Keratinocyte (primary cell): Measurements from ENCODE around the gene RPUSD3. TPM values are rescaled to one million over a fixed set of nuclear protein-coding genes. Genes with fewer than 3 reads are reported as not detected.

Experiments used
- DNase-seq: peaks from one replicate; pipeline ENCODE4 v3.0.0-alpha.2; 2011; ENCODE audit warnings: low read depth, missing footprints, low spot score
- FAIRE-seq: peaks from 2 replicates; lab custom pipeline; 2011; peaks lifted over from hg19 to GRCh38; lab: Jason Lieb, UNC
- H2AFZ ChIP-seq: 2 replicates; pipeline ENCODE4 v1.6.0; 2012; ENCODE audit warnings: low read length, control low read depth, inconsistent platforms; ENCODE audit not compliant: control insufficient read depth
- H3K27ac ChIP-seq: 2 replicates; pipeline ENCODE4 v1.5.1; 2011; ENCODE audit warnings: low read length; ENCODE audit not compliant: control insufficient read depth, insufficient read depth
- H3K27me3 ChIP-seq: 3 replicates; pipeline ENCODE4 v1.6.0; 2011; ENCODE audit warnings: low read length; ENCODE audit not compliant: control insufficient read depth, insufficient read depth; ENCODE audit errors: extremely low read depth
- H3K36me3 ChIP-seq, 2 experiments: 2 replicates in 1 of 2; 3 replicates in 1 of 2; pipeline ENCODE4 v1.5.1; 2011; ENCODE audit warnings: low read length in 2 of 2, mild to moderate bottlenecking in 1 of 2; ENCODE audit not compliant: control insufficient read depth in 2 of 2, insufficient read depth in 2 of 2; ENCODE audit errors: extremely low read depth in 1 of 2
- H3K4me1 ChIP-seq: 3 replicates; pipeline ENCODE4 v1.5.1; 2011; ENCODE audit warnings: low read length; ENCODE audit not compliant: control insufficient read depth, insufficient read depth; ENCODE audit errors: extremely low read depth
- H3K4me2 ChIP-seq: 3 replicates; pipeline ENCODE4 v1.6.0; 2011; ENCODE audit warnings: low read depth, low read length; ENCODE audit not compliant: control insufficient read depth, insufficient read depth; ENCODE audit errors: extremely low read depth
- H3K4me3 ChIP-seq, 3 experiments: fragments of 200-600 bp in 1 of 3; sonication (generic) in 1 of 3; 2 replicates in 2 of 3; 3 replicates in 1 of 3; pipeline ENCODE4 v1.5.1; 2011 to 2016; ENCODE audit warnings: low read length in 3 of 3, mild to moderate bottlenecking in 3 of 3, control low read depth in 2 of 3, inconsistent platforms in 1 of 3, low read depth in 1 of 3, mixed read lengths in 1 of 3, mixed run types in 1 of 3, moderate library complexity in 1 of 3; ENCODE audit not compliant: control insufficient read depth in 2 of 3, insufficient read depth in 2 of 3; ENCODE audit errors: extremely low read depth in 1 of 3
- H3K79me2 ChIP-seq: 2 replicates; pipeline ENCODE4 v1.6.0; 2012; ENCODE audit warnings: low read length; ENCODE audit not compliant: control insufficient read depth, insufficient read depth
- H3K9ac ChIP-seq: 3 replicates; pipeline ENCODE4 v1.6.0; 2011; ENCODE audit warnings: low read length; ENCODE audit not compliant: control insufficient read depth, insufficient read depth; ENCODE audit errors: extremely low read depth
- H3K9me1 ChIP-seq: 3 replicates; pipeline ENCODE4 v1.6.0; 2011; ENCODE audit warnings: low read length; ENCODE audit not compliant: control insufficient read depth, insufficient read depth; ENCODE audit errors: extremely low read depth
- H3K9me3 ChIP-seq: 2 replicates; pipeline ENCODE4 v1.5.1; 2012; ENCODE audit warnings: low read depth, low read length; ENCODE audit not compliant: control insufficient read depth
- H4K20me1 ChIP-seq: 3 replicates; pipeline ENCODE4 v1.6.0; 2011; ENCODE audit warnings: low read length; ENCODE audit not compliant: control insufficient read depth, insufficient read depth; ENCODE audit errors: extremely low read depth
- CTCF ChIP-seq, 3 experiments: IDR thresholded peaks in 1 of 3; conservative IDR thresholded peaks in 1 of 3; optimal IDR thresholded peaks in 1 of 3; 2 replicates in 2 of 3; 3 replicates in 1 of 3; pipeline versions ENCODE3 to v1.5.1; 2011; ENCODE audit warnings: low read length in 3 of 3, mild to moderate bottlenecking in 3 of 3, moderate library complexity in 2 of 3, control low read depth in 1 of 3, inconsistent platforms in 1 of 3; ENCODE audit not compliant: insufficient read depth in 2 of 3; ENCODE audit errors: extremely low read depth in 1 of 3
- EZH2 ChIP-seq: IDR thresholded peaks from one replicate; pipeline ENCODE4 v1.6.1; 2012; ENCODE audit warnings: inconsistent platforms, mild to moderate bottlenecking, low read length, moderate library complexity
- dilution Hi-C: fragments of 300-500 bp; cut with MboI; formaldehyde crosslinking; loops from one replicate; pipeline ENCODE4 v1.7.0; 2020; ENCODE audit warnings: low sequenced_read_pairs; ENCODE audit not compliant: extremely low pct_ligation_motif_present
- polyA plus RNA-seq, 5 experiments: library from polyadenylated mRNA; depleted of rRNA in 3 of 5; stranded (reverse) in 3 of 5; stranded (forward) in 1 of 5; unstranded in 1 of 5; fragments of >200 nt; gene quantifications; 1 replicate in 1 of 5; 2 replicates in 3 of 5; 3 replicates in 1 of 5; pipeline versions ENCODE4 v1.2.1 to v1.2.3, GENCODE V29; 2011 to 2012; ENCODE audit warnings: missing spikeins in 2 of 5, low read depth in 1 of 5, low replicate concordance in 1 of 5

Gene RPUSD3
- polyA plus RNA-seq, 1 donor (not counting 4 experiments of a cell fraction or from before 2014, with no cell fraction given): 31.5 TPM

GRCh38 chr3:9803494-9803893 lies 40.3 kb downstream of the RPUSD3 start:
- DNase-seq (no peak), FAIRE-seq (no peak)
- H3K36me3 ChIP-seq: peaks cover 48 to 54% of the 10 kb centered on the region in 2 experiments
- H3K79me2 ChIP-seq: no peaks in the 10 kb centered on the region
- H2AFZ ChIP-seq: no peak overlapping the region
- no peak overlapping the region for H3K4me2 ChIP-seq
- no peaks in the 10 kb centered on the region for H3K4me1 ChIP-seq
- no peaks in the 10 kb centered on the region for H3K27me3 ChIP-seq
- H3K9ac ChIP-seq: no peak overlapping the region
- H4K20me1 ChIP-seq: no peaks in the 10 kb centered on the region
- dilution Hi-C loops: no loop called here
- H3K9me1 ChIP-seq: no peaks in the 10 kb centered on the region
- H3K4me3 ChIP-seq: no peak overlapping the region
- no peaks in the 10 kb centered on the region for H3K9me3 ChIP-seq
- no peak for TF ChIP-seq EZH2
- no peak for TF ChIP-seq CTCF (optimal IDR thresholded peaks at IDR 0.05 in 1 of 3, IDR thresholded peaks at IDR 0.05 in 1 of 3, conservative IDR thresholded peaks at IDR 0.05 in 1 of 3; ENCODE audit: extremely low read depth in 1 of 3, insufficient read depth in 2 of 3, low read length in 3 of 3)
- no peak overlapping the region for H3K27ac ChIP-seq

GRCh38 chr3:9800529-9800928 lies 43.3 kb downstream of the RPUSD3 start:
- peaks cover 49 to 53% of the 10 kb centered on the region in 2 experiments for H3K36me3 ChIP-seq
- no peak overlapping the region for H3K4me2 ChIP-seq
- peaks cover 24% of the 10 kb centered on the region for H3K79me2 ChIP-seq
- no peaks in the 10 kb centered on the region for H3K9me1 ChIP-seq
- no peak overlapping the region for H3K4me3 ChIP-seq
- H3K9me3 ChIP-seq: no peaks in the 10 kb centered on the region
- no peak for DNase-seq
- no peak overlapping the region for H3K27ac ChIP-seq
- H3K27me3 ChIP-seq: no peaks in the 10 kb centered on the region
- peaks cover 2% of the 10 kb centered on the region for H4K20me1 ChIP-seq
- no peak overlapping the region for H3K9ac ChIP-seq
- H3K4me1 ChIP-seq: no peaks in the 10 kb centered on the region
- dilution Hi-C loops: no loop called here
- TF ChIP-seq EZH2: no peak
- peak in 2 of 3 experiments; percentile 22 to 26 for TF ChIP-seq CTCF (optimal IDR thresholded peaks at IDR 0.05 in 1 of 3, IDR thresholded peaks at IDR 0.05 in 1 of 3, conservative IDR thresholded peaks at IDR 0.05 in 1 of 3; ENCODE audit: extremely low read depth in 1 of 3, insufficient read depth in 2 of 3, low read length in 3 of 3)
- no peak for FAIRE-seq
- H2AFZ ChIP-seq: no peak overlapping the region
